Activated T-cell treated with anti-CD3 and anti-CD28 coated beads for 1 hour (primary cell): ENCODE measurements around the gene TRIM10.
"Not testable (repeated sequence)": the region's sequence is repeated elsewhere in the genome, so short reads cannot be mapped to it uniquely, and the experiment has no call there.

Experiments
- DNase-seq: peaks from one replicate; pipeline ENCODE4 v3.0.0-alpha.2; 2020; ENCODE audit warnings: low read depth

Gene TRIM10

GRCh38 chr6:30127238-30128093, 33.5 kb downstream of the TRIM10 start:
- DNase-seq: no peak

- DNase-seq: no peak
Observed at GRCh38 chr6:30122515-30122914, 38.5 kb downstream of the TRIM10 start.

GRCh38 chr6:30121446-30122366, 39.3 kb downstream of the TRIM10 start:
- DNase-seq: no peak

GRCh38 chr6:30118691-30119090, 42.3 kb downstream of the TRIM10 start:
- not testable (repeated sequence) for DNase-seq

GRCh38 chr6:30116724-30117123, 44.3 kb downstream of the TRIM10 start:
- DNase-seq: no peak

- no peak for DNase-seq
Observed at GRCh38 chr6:30113841-30114240, 47.2 kb downstream of the TRIM10 start.

- no peak for DNase-seq
Observed at GRCh38 chr6:30113003-30113759, 47.8 kb downstream of the TRIM10 start, which contains the start of gene TRIM31. Gene TRIM31, minus strand, starts transcription at chr6:30113090. Its CDS starts 285 bp downstream, at chr6:30112805.

- DNase-seq: no peak
Observed at GRCh38 chr6:30112402-30112994, 48.5 kb downstream of the TRIM10 start.

GRCh38 chr6:30111266-30111856, 49.6 kb downstream of the TRIM10 start:
- DNase-seq: no peak

GRCh38 chr6:30104661-30105060, 56.4 kb downstream of the TRIM10 start:
- no peak for DNase-seq

GRCh38 chr6:30103872-30104179, 57.2 kb downstream of the TRIM10 start:
- no peak for DNase-seq

- peak; percentile 76 for DNase-seq
Observed at GRCh38 chr6:30102970-30103871, 57.8 kb downstream of the TRIM10 start.

GRCh38 chr6:30102414-30102969, 58.5 kb downstream of the TRIM10 start:
- DNase-seq: no peak
